Liver (tissue), 3 donors: ENCODE results near the gene TRA2A.

Experiments used
- CTCF ChIP-seq: fragments of 150-350 bp; IDR thresholded peaks from 2 replicates; pipeline ENCODE4 v1.5.1; 2017; ENCODE audit warnings: improper control_type of control experiment, low read depth, low read length; ENCODE audit not compliant: missing input control
- EGR1 ChIP-seq, 2 donors: IDR thresholded peaks; 2 replicates each; pipeline ENCODE4 v1.6.1; 2016 to 2018; ENCODE audit warnings: antibody characterized with exemption in 2 of 2, low read depth in 2 of 2
- FOXA1 ChIP-seq: IDR thresholded peaks from 2 replicates; pipeline ENCODE4 v1.6.1; 2016; ENCODE audit warnings: antibody characterized with exemption
- GABPA ChIP-seq, 2 donors: IDR thresholded peaks in 1 of 2; conservative IDR thresholded peaks in 1 of 2; 2 replicates each; pipeline ENCODE4 v1.6.1; 2016; ENCODE audit warnings: antibody characterized with exemption in 2 of 2, mild to moderate bottlenecking in 1 of 2, moderate library complexity in 1 of 2
- HNF4G ChIP-seq: IDR thresholded peaks from 2 replicates; pipeline ENCODE4 v1.6.1; 2016; ENCODE audit warnings: antibody characterized with exemption
- JUND ChIP-seq, 2 donors: IDR thresholded peaks; 2 replicates each; pipeline ENCODE4 v1.6.1; 2016; ENCODE audit warnings: antibody characterized with exemption in 2 of 2
- RAD21 ChIP-seq, 2 donors: IDR thresholded peaks; 2 replicates each; pipeline ENCODE4 v1.6.1; 2016; ENCODE audit warnings: antibody characterized with exemption in 2 of 2, mild to moderate bottlenecking in 2 of 2
- SP1 ChIP-seq: IDR thresholded peaks from 2 replicates; pipeline ENCODE4 v1.6.1; 2018; ENCODE audit warnings: antibody characterized with exemption, mild to moderate bottlenecking
- TAF1 ChIP-seq: conservative IDR thresholded peaks from 2 replicates; pipeline ENCODE4 v1.6.1; 2016; ENCODE audit warnings: antibody characterized with exemption, mild to moderate bottlenecking
- YY1 ChIP-seq: IDR thresholded peaks from 2 replicates; pipeline ENCODE4 v1.6.1; 2016; ENCODE audit warnings: antibody characterized with exemption, mild to moderate bottlenecking
- TF ChIP-seq, protein P1 (sequence below): IDR thresholded peaks from 2 replicates; pipeline ENCODE4 v1.6.1; 2016; ENCODE audit warnings: antibody characterized with exemption, mild to moderate bottlenecking
- TF ChIP-seq, protein P2 (sequence below): IDR thresholded peaks from 2 replicates; pipeline ENCODE4 v1.6.1; 2016; ENCODE audit warnings: antibody characterized with exemption
- TF ChIP-seq, protein P3 (sequence below): IDR thresholded peaks from 2 replicates; pipeline ENCODE4 v1.6.1; 2016; ENCODE audit warnings: antibody characterized with exemption
- donor health status: healthy.
- donor health status: healthy.

GRCh38 chr7:23472956-23473843 lies 58.6 kb downstream of the TRA2A start:
- TF ChIP-seq RAD21 (IDR thresholded peaks at IDR 0.05) (no peak), SP1 (no peak), CTCF (no peak), TAF1 (no peak), YY1 (no peak), GABPA (IDR thresholded peaks at IDR 0.05 in 1 of 2, conservative IDR thresholded peaks at IDR 0.05 in 1 of 2) (no peak), HNF4G (no peak), EGR1 (IDR thresholded peaks at IDR 0.05; ENCODE audit: low read depth in 2 of 2) (no peak), JUND (IDR thresholded peaks at IDR 0.05) (no peak), FOXA1 (no peak)
- TF ChIP-seq, protein P1, sequence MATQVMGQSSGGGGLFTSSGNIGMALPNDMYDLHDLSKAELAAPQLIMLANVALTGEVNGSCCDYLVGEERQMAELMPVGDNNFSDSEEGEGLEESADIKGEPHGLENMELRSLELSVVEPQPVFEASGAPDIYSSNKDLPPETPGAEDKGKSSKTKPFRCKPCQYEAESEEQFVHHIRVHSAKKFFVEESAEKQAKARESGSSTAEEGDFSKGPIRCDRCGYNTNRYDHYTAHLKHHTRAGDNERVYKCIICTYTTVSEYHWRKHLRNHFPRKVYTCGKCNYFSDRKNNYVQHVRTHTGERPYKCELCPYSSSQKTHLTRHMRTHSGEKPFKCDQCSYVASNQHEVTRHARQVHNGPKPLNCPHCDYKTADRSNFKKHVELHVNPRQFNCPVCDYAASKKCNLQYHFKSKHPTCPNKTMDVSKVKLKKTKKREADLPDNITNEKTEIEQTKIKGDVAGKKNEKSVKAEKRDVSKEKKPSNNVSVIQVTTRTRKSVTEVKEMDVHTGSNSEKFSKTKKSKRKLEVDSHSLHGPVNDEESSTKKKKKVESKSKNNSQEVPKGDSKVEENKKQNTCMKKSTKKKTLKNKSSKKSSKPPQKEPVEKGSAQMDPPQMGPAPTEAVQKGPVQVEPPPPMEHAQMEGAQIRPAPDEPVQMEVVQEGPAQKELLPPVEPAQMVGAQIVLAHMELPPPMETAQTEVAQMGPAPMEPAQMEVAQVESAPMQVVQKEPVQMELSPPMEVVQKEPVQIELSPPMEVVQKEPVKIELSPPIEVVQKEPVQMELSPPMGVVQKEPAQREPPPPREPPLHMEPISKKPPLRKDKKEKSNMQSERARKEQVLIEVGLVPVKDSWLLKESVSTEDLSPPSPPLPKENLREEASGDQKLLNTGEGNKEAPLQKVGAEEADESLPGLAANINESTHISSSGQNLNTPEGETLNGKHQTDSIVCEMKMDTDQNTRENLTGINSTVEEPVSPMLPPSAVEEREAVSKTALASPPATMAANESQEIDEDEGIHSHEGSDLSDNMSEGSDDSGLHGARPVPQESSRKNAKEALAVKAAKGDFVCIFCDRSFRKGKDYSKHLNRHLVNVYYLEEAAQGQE: no peak
- TF ChIP-seq, protein P2, sequence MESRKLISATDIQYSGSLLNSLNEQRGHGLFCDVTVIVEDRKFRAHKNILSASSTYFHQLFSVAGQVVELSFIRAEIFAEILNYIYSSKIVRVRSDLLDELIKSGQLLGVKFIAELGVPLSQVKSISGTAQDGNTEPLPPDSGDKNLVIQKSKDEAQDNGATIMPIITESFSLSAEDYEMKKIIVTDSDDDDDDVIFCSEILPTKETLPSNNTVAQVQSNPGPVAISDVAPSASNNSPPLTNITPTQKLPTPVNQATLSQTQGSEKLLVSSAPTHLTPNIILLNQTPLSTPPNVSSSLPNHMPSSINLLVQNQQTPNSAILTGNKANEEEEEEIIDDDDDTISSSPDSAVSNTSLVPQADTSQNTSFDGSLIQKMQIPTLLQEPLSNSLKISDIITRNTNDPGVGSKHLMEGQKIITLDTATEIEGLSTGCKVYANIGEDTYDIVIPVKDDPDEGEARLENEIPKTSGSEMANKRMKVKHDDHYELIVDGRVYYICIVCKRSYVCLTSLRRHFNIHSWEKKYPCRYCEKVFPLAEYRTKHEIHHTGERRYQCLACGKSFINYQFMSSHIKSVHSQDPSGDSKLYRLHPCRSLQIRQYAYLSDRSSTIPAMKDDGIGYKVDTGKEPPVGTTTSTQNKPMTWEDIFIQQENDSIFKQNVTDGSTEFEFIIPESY: no peak
- TF ChIP-seq, protein P3, sequence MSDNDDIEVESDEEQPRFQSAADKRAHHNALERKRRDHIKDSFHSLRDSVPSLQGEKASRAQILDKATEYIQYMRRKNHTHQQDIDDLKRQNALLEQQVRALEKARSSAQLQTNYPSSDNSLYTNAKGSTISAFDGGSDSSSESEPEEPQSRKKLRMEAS: no peak
